Stimulated activated CD4-positive, alpha-beta T cell treated with anti-CD3 and anti-CD28 coated beads, Interleukin-4, amount 100 ng/mL, for 1 hour (primary cell): ENCODE results near the gene KCTD11.
"Not testable (repeated sequence)": the region's sequence is repeated elsewhere in the genome, so short reads cannot be mapped to it uniquely, and the experiment has no call there.

Experiments
- DNase-seq: peaks from one replicate; pipeline ENCODE4 v3.0.0-alpha.2; 2020

The KCTD11 gene

GRCh38 chr17:7323731-7324437, 28.1 kb upstream of the KCTD11 start:
- peak; percentile 71 for DNase-seq

- DNase-seq = no peak
Measured at GRCh38 chr17:7324438-7324779, 27.6 kb upstream of the KCTD11 start.

DNA sequence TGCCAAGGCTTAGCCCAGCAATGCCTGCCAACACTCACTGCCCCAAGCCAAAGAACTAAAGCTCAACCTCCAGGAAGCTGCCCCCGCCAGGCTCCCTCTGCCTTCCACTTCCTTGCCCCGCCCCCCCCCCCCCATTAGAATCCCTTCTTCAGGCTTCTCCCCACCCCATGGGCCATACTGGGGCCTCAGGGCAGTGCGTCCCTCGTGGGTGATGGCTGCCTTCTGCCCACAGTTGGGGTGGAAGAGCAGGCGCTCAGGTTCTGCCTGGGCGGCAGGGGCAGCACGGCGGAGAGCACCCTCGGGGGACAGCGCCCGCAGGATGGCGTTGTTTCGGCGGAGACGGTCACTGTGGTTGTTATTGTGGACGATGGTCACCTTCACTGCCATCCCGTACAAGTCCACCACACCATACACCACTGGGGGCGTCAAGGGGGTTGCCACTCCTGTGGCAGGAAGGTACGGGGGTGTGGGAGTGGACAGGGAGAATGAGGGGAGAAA, 26.9 kb upstream of the KCTD11 start:
- no peak for DNase-seq

DNA sequence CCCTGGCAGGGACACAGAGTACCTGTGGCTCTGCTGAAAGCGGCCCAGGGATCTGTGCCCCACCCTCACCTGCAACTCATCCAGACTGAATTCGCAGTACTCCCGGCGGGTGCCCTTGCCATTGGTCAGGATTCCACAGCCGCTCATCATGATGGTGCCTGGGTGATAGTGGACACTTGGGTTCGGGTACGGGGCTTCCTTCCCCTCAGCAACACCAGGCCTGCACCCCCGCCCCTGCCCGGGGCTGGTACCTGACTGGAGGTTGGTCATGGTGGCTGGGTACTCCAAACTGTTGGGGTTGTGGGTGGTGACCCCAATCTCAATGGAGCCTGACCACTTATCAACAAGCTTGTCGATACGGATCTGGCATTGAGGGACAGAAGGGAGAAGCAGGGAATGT, 25.8 kb upstream of the KCTD11 start:
- no peak for DNase-seq

- no peak for DNase-seq
Measured at GRCh38 chr17:7327056-7327455, 24.9 kb upstream of the KCTD11 start.

GRCh38 chr17:7327501-7327900, 24.5 kb upstream of the KCTD11 start:
- no peak for DNase-seq

GRCh38 chr17:7328009-7328408, 24.0 kb upstream of the KCTD11 start:
- no peak for DNase-seq

GRCh38 chr17:7328840-7329373, 23.1 kb upstream of the KCTD11 start, which contains the start of gene NEURL4:
Gene NEURL4 (minus strand): TSS chr17:7329335. CDS start chr17:7329312, 23 bp downstream.
- DNase-seq = no peak

DNA sequence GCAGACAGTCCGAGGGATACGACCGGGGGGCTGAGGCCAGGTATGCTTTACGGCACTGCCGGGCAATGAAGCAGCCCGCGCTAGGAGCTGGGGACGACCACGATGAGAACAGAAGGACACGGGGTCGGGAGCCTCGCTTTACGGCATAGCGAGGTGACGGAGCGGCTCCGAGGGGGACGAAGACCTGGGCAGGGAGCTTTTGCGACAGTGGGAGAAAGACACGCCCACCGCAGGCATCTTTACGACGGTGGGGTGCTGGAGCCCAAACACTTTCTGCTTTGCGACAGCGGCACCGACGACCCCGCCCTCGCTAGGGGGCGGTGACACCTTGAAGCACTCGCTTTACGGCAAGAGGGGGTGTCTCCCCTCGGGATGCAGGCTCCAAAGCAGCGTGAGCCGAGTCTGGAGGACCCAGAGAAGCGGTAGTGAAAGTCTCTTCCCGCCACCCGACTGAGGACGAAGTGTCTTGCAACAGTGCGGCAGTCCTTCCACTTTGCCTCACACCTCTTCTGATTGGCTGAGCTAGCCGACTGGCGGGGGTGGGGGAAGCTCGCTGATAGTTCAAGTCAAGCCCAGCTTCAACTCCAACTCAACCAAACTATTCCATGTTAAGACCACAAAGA, 22.5 kb upstream of the KCTD11 start:
- DNase-seq = peak; percentile 94

DNA sequence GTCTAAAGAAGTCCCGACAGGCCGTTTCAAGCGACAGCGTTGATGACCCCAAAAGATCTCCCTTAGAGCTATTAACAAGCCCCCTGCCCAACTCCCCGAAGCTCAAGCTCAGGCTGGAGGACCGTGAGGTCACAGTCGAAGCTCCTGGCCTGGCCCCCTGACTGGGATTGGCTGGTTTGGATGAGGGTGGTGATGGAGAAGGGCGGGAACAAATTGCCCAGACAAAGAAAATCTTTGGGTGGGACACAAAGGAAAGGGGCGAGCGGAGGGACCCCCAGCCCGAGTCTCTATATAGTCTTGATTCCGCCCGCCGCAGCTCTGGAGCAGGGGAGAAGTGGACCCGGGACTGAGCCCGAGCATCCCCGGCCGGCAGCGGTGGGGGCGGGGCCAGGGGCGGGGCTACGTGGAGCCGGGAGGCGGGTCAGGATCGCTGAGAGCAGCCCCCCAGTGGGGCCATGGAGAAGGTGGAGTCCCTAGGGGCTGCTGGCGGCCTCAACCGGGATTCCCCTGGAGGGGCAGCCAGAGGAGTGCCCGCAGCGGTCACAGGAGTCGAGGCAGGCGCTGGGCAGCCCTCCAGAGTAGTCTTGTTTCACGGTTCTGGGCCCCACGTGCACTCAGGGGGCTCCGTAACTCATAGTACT, 21.8 kb upstream of the KCTD11 start:
- peak; percentile 76 for DNase-seq

GRCh38 chr17:7330638-7331015, 21.3 kb upstream of the KCTD11 start:
- DNase-seq = no peak

GRCh38 chr17:7332111-7332510, 19.9 kb upstream of the KCTD11 start:
- no peak for DNase-seq

GRCh38 chr17:7332600-7333069, 19.3 kb upstream of the KCTD11 start:
- not testable (repeated sequence) for DNase-seq

GRCh38 chr17:7334938-7335538, 16.9 kb upstream of the KCTD11 start:
- DNase-seq = no peak

DNA sequence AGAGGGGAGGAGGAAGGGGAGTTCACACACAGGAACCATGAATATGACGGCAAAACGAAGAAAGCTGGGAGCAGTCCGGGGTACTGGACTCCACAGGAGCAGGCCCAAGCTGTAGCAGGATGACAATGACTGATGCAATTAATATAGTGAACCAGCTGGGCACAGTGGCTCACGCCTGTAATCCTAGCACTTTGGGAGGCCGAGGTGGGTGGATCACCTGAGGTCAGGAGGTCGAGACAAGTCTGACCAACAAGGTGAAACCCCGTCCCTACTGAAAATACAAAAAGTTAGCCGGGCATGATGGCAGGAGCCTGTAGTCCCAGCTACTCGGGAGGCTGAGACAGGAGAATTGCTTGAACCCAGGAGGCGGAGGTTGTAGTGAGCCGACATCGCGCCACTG, 16.2 kb upstream of the KCTD11 start:
- not testable (repeated sequence) for DNase-seq

GRCh38 chr17:7336240-7337175, 15.5 kb upstream of the KCTD11 start, which contains the start of gene ACAP1:
Gene ACAP1 (plus strand): TSS chr17:7336529. CDS start chr17:7336735, 206 bp downstream.
- peak; percentile 83 for DNase-seq

- not testable (repeated sequence) for DNase-seq
Measured at GRCh38 chr17:7337600-7337999, 14.4 kb upstream of the KCTD11 start.

DNA sequence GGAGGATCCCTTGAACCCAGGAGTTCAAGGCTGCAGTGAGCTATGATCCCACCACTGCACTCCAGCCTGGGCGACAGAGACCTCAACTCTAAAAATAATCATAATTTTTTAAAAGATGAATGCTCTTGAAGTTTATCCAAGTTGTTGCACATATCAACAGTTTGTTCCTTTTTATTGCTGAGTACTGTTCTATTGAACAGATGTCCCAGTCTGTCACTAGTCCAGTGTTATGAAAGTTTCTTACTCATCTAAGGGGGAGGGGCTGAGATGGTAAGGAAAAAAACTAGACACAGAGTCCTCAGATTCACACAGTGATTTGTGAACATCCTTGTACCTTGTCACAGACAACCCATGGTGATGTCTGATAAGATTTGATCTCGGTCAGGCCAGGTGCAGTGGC, 11.8 kb upstream of the KCTD11 start:
- no peak for DNase-seq

DNA sequence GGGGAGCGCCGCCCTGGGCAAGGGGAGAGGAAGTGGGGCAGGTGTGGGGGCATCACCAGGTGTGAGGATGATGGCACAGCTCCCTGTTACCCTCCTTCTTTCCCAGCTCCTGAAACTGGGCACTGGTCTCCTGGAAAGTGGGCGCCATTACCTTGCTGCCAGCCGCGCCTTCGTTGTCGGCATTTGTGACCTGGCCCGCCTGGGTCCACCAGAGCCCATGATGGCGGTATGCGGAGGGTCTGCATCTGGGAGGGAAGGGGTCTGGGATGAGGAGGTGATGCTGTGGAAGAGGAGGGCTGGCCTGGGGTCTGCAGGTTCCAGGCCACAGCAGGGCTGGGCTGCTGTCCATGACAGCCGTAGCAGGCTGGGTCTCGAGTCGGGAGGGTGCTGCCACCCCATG, 10.1 kb upstream of the KCTD11 start:
- no peak for DNase-seq

GRCh38 chr17:7343250-7343649, 8.7 kb upstream of the KCTD11 start:
- no peak for DNase-seq

DNA sequence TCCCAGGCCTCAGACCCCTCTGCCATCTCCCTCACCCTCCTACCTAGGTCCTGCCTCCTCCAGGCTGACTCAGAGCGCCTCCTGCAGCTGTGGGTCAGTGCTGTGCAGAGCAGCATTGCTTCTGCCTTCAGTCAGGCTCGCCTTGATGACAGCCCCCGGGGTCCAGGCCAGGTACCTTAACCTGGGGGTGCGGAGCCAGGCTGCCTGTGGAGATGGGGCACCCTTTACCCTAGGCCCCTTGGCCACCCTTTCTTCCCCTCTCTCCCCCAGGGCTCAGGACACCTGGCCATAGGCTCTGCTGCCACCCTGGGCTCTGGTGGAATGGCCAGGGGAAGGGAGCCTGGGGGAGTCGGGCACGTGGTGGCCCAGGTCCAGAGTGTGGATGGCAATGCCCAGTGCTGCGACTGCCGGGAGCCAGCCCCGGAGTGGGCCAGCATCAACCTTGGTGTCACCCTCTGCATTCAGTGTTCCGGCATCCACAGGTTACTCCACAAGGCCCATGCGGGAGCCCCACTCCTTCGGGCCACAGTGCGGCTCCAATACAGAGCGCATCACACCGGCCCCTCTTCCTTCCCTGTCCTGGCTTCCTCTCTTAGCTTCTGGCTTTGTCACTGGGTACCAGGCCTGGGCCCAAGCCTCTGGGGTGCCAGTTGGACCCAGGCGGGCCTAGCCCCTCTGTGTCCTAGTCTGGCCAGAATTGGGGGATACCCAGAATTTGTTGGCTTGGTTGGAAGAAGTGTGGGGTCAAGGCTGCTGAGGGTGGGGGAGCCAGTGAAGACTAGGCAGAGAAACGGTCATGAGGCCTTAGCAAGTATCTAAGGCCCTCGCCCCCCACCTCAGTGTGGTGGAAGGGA, 5.0 kb upstream of the KCTD11 start:
- DNase-seq = no peak
